Cardiac fibroblast (primary cell): Measurements from ENCODE around the gene GLOD5.

ENCODE experiments used
- DNase-seq, 2 donors: peaks; one replicate each; pipeline versions ENCODE4 v3.0.0 to v3.0.0-alpha.2; 2010; ENCODE audit warnings: low read depth in 2 of 2
- H3K4me3 ChIP-seq, 2 donors: replicated peaks in 1 of 2; 1 replicate in 1 of 2; 2 replicates in 1 of 2; pipeline ENCODE4 v1.5.1; 2011; ENCODE audit warnings: low read depth in 2 of 2, low read length in 2 of 2, mild to moderate bottlenecking in 2 of 2, moderate library complexity in 1 of 2
- TF ChIP-seq, protein P1 (sequence below): IDR thresholded peaks from one replicate; pipeline ENCODE4 v1.5.1; 2011; ENCODE audit warnings: low read depth, mild to moderate bottlenecking, low read length, inconsistent platforms

The GLOD5 gene

DNA sequence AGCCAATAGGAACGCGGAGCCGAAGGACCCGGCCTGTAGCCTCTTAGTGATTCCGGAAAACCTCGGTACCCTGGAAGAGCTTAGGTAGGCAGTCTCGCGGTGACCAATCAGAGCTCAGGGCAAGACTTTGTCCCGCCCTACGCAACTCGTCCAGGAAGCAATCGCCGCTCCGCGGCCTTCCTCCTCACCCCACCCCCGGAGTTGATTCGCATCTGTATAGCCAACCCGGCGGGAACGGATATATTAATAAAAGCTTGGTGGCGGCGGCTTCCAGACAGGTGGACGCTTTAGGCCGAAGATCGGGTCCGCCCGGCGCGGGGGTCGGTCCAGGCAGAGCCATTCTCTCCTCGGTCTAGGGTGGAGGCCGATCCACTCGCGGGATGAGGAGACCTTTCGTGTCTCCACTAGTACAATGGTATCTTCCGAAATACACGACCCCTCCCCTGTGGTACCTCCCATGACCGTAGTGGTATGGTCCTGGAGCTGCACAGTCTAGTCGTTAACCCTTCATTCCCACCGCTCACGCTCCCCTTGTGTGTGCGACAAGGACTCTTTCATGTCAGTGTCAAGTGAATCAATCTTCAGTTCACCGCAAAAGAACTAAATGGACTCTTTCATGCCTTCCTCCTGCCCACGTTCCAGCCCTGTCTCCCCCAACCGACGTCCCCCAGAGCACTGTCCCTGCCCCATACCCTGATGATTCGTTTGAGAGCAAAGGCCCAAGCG, 24.2 kb upstream of the GLOD5 start:
- H3K4me3 ChIP-seq, result peak overlapping the region; percentile 58 to 65
- DNase-seq, result peak; percentile 98
- TF ChIP-seq, protein P1, sequence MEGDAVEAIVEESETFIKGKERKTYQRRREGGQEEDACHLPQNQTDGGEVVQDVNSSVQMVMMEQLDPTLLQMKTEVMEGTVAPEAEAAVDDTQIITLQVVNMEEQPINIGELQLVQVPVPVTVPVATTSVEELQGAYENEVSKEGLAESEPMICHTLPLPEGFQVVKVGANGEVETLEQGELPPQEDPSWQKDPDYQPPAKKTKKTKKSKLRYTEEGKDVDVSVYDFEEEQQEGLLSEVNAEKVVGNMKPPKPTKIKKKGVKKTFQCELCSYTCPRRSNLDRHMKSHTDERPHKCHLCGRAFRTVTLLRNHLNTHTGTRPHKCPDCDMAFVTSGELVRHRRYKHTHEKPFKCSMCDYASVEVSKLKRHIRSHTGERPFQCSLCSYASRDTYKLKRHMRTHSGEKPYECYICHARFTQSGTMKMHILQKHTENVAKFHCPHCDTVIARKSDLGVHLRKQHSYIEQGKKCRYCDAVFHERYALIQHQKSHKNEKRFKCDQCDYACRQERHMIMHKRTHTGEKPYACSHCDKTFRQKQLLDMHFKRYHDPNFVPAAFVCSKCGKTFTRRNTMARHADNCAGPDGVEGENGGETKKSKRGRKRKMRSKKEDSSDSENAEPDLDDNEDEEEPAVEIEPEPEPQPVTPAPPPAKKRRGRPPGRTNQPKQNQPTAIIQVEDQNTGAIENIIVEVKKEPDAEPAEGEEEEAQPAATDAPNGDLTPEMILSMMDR, result no peak

DNA sequence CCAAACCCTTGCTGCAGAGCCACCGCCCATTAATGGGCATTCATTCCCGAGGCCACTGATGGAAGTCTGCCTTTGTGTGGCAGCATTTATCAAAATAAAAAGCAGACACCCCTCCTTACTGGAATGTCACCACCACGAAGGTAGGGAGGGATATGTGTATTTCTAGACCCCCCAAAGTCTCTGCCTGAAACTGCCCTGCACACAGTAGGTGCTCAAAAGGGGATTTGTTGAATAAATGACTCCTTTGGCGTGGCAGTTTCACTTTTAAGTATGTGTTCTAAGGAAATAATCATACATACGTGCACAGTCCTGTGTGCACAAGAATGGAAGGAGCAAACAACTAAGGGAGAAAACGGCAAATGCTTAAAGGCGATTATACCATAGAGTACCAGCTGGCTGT, 23.6 kb upstream of the GLOD5 start:
- no peak for DNase-seq
- TF ChIP-seq, protein P1, result no peak
- H3K4me3 ChIP-seq, result peak overlapping the region; percentile 58 to 65

DNA sequence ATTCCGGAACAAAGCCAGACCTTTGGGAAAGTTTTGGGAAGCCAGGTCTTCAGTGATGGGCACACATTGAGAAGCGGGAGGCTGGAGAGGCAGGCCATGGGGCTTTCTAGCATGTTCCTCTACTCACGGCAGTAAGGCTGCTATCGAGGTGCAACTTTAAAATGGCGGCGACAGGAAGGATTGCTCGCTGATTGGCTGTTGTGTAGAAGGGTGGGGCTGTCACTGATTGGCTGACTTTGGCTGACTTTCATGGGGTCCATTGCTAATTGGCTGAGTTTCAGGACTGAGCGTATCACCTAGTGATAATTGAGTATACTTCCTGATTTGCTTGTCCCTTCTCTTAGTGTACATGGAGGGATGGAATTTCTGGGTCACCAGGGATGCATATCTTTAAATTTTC, 19.7 kb upstream of the GLOD5 start:
- no peak overlapping the region for H3K4me3 ChIP-seq
- TF ChIP-seq, protein P1, result no peak
- DNase-seq, result no peak

DNA sequence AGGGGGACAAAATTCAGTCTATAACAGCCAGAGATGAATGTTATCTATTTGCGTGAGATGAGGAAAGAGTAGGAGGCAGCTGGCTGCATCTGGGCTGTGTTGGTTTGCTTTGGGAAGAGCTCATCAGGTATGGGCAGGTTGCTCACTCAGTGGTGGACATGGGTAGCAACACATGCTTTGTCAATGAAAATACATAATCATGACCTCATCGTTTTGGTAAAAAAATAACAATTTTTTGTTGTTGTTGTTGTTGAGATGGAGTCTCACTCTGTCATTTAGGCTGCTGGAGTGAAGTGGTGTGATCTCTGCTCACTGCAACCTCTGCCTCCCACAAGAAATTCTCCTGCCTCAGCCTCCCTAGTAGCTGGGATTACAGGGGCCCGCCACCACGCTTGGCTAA, 16.3 kb upstream of the GLOD5 start:
- TF ChIP-seq, protein P1, result no peak
- DNase-seq, result no peak
- no peak overlapping the region for H3K4me3 ChIP-seq

DNA sequence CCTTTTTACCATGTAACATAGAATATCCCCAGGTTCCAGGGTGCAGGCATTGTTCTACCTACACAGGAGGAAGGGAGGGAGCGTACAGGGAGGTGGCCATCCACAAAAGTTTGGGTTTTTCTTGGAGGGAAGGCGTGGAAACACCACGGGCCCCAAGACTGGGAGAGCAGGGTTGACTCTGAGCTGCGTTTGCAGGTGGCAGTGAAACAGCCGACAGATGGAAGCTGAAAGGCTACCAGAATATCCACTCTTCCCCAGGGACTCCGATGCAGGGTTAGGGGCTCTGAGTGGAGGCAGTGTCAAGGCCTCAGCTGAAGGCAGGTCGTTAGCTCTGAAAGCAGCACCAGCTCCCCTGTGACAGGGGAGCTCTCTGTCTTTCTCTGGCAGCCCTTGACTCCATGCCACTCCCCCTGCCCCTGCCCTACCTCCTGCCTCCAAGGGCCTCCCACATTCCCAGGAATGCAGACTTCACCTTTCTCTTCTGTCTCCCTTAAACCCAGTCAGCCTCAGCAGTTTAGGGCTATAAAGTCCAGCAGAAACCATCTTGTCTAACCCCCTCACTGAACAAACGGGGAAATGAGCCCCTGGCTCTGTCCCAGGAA, 14.0 kb upstream of the GLOD5 start:
- DNase-seq, result no peak
- no peak overlapping the region for H3K4me3 ChIP-seq
- TF ChIP-seq, protein P1, result no peak

- H3K4me3 ChIP-seq, result no peak overlapping the region
- TF ChIP-seq, protein P1, result no peak
- DNase-seq, result no peak
Measured at GRCh38 chrX:48749182-48749581, 12.4 kb upstream of the GLOD5 start.
